Subcutaneous adipose tissue (tissue), 4 donors: Measurements from ENCODE around the gene CSTB. TPM values are rescaled to one million over a fixed set of nuclear protein-coding genes. Genes with fewer than 3 reads are reported as not detected.

Source experiments
- CTCF ChIP-seq: fragments of 450-650 bp; IDR thresholded peaks from one replicate; pipeline ENCODE4 v1.5.1; 2016; ENCODE audit warnings: low read depth, mild to moderate bottlenecking, control low read depth, antibody characterized with exemption, moderate library complexity
- total RNA-seq, 4 donors: library from RNA; depleted of rRNA; stranded (reverse); fragments of >200 nt; gene quantifications; one replicate each; pipeline ENCODE4 v1.1.0, GENCODE V29; 2016

CSTB gene
- total RNA-seq, 4 donors from 2014 or later = 14.5 to 61.4 (median 34.9) TPM

GRCh38 chr21:43739621-43740435, 36.3 kb downstream of the CSTB start:
- TF ChIP-seq CTCF = no peak

GRCh38 chr21:43737158-43737950, 38.8 kb downstream of the CSTB start:
- no peak for TF ChIP-seq CTCF

- no peak for TF ChIP-seq CTCF
These were observed 39.8 kb downstream of the CSTB start for GRCh38 chr21:43736224-43736883.

GRCh38 chr21:43735236-43736091, 40.6 kb downstream of the CSTB start:
- TF ChIP-seq CTCF = no peak

- no peak for TF ChIP-seq CTCF
These were observed 41.2 kb downstream of the CSTB start for GRCh38 chr21:43734928-43735229.

- no peak for TF ChIP-seq CTCF
These were observed 41.8 kb downstream of the CSTB start for GRCh38 chr21:43734131-43734927.
